Chondrocyte (in vitro differentiated cells): Measurements from ENCODE around the gene AHSG. TPM values are rescaled to one million over a fixed set of nuclear protein-coding genes. Genes with fewer than 3 reads are reported as not detected.
"Not testable (repeated sequence)": the region's sequence is repeated elsewhere in the genome, so short reads cannot be mapped to it uniquely, and the experiment has no call there.

Experiments used
- DNase-seq: peaks from one replicate; pipeline ENCODE4 v3.0.0; 2021; ENCODE audit warnings: mixed read lengths, low spot score
- H3K27ac Mint-ChIP-seq: one replicate; pipeline ENCODE4 v1.8.0; 2021; ENCODE audit warnings: mild to moderate bottlenecking, moderate library complexity, mixed read lengths; ENCODE audit not compliant: unreplicated experiment
- H3K27me3 Mint-ChIP-seq: 2 replicates; pipeline ENCODE4 v1.8.0; 2021; ENCODE audit warnings: low read depth, mixed read lengths
- H3K36me3 Mint-ChIP-seq: 2 replicates; pipeline ENCODE4 v1.8.0; 2021; ENCODE audit warnings: low read depth, mixed read lengths
- H3K4me1 Mint-ChIP-seq: 2 replicates; pipeline ENCODE4 v1.8.0; 2021; ENCODE audit warnings: low read depth, mild to moderate bottlenecking, mixed read lengths
- H3K4me3 Mint-ChIP-seq: one replicate; pipeline ENCODE4 v1.8.0; 2021; ENCODE audit warnings: mild to moderate bottlenecking, moderate library complexity, mixed read lengths; ENCODE audit not compliant: unreplicated experiment
- H3K9me3 Mint-ChIP-seq: 2 replicates; pipeline ENCODE4 v1.8.0; 2021; ENCODE audit warnings: low read depth, mixed read lengths
- total RNA-seq: library from RNA; stranded (reverse); gene quantifications from 3 replicates; pipeline ENCODE4 v1.2.1, GENCODE V29; 2021
- TF ChIP-seq, protein P1 (sequence below): fragments of 200-600 bp; sonication (generic); IDR thresholded peaks from 2 replicates; pipeline ENCODE4 v1.5.0; 2021; ENCODE audit warnings: antibody characterized with exemption, mild to moderate bottlenecking, moderate library complexity

The AHSG gene
- total RNA-seq, 1 donor from 2014 or later: not detected

DNA sequence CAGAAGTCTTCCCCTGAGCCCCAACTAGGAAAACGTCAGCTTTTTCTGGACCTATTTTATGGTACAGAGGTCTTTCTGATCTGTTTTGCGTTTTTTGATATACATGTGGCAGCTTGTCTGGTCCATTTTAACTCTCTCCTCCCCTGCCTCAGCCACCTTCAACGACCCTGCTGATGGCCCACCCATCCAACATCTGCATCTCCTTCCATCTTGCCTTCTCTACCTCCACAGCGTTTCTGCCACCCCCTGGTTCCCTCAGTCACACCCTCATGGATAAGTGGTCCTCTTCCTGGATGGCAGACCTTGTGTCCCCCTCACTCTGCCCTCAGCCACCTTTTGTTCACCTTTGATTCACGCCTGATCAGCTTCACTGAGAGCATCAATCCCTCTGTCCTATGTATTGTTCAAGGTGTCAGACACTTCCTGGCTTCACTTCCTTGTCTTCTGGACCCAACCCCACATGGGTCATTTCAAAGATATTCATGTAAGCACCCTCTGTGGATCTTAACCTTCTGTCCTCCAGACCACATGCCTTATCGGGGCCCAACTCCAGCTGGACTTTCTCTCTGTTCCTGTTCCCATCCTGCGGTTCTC is 13.5 kb downstream of the AHSG start:
- Mint-ChIP-seq H3K27me3 (peaks cover 33% of the 10 kb centered on the region), H3K9me3 (no peaks in the 10 kb centered on the region), H3K36me3 (no peaks in the 10 kb centered on the region), H3K27ac (no peak overlapping the region), H3K4me3 (no peak overlapping the region), H3K4me1 (no peaks in the 10 kb centered on the region)
- DNase-seq: no peak
- TF ChIP-seq, protein P1, sequence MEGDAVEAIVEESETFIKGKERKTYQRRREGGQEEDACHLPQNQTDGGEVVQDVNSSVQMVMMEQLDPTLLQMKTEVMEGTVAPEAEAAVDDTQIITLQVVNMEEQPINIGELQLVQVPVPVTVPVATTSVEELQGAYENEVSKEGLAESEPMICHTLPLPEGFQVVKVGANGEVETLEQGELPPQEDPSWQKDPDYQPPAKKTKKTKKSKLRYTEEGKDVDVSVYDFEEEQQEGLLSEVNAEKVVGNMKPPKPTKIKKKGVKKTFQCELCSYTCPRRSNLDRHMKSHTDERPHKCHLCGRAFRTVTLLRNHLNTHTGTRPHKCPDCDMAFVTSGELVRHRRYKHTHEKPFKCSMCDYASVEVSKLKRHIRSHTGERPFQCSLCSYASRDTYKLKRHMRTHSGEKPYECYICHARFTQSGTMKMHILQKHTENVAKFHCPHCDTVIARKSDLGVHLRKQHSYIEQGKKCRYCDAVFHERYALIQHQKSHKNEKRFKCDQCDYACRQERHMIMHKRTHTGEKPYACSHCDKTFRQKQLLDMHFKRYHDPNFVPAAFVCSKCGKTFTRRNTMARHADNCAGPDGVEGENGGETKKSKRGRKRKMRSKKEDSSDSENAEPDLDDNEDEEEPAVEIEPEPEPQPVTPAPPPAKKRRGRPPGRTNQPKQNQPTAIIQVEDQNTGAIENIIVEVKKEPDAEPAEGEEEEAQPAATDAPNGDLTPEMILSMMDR: no peak

DNA sequence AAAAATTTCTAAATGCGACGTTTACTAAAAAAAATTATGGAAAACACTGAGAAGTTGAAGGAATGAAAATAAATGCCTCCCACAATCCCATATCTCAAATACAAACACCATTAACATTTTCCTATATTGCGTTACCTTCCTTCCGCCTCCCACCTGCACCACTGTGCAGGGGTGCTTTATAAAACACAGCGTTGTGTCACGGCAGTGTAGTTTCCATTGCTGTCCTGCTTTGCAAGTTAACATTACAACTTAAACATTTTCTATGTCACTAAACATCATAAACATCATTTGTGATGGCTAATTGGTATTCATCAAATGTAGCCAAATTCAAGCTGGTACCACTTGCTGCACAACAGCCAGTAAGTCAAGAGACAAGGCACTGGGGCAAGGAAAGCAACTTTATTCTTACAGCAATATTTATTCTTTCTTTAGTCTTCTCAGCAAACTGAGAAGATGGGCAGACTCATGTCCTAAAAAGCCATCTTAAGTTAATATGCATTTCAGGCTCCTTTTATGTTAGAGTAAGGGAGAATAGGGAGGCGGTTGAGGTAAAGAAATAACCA is 15.1 kb downstream of the AHSG start:
- no peak for DNase-seq
- H3K27me3 Mint-ChIP-seq: peaks cover 23% of the 10 kb centered on the region
- no peaks in the 10 kb centered on the region for H3K4me1 Mint-ChIP-seq
- TF ChIP-seq, protein P1: no peak
- H3K27ac Mint-ChIP-seq: no peak overlapping the region
- H3K9me3 Mint-ChIP-seq: no peaks in the 10 kb centered on the region
- H3K36me3 Mint-ChIP-seq: no peaks in the 10 kb centered on the region
- H3K4me3 Mint-ChIP-seq: no peak overlapping the region

- Mint-ChIP-seq H3K4me3 (no peak overlapping the region), H3K27me3 (peaks cover 20% of the 10 kb centered on the region), H3K9me3 (no peaks in the 10 kb centered on the region), H3K27ac (no peak overlapping the region), H3K4me1 (no peaks in the 10 kb centered on the region), H3K36me3 (no peaks in the 10 kb centered on the region)
- TF ChIP-seq, protein P1: no peak
- DNase-seq: no peak
Observed at GRCh38 chr3:186628756-186629155, 15.9 kb downstream of the AHSG start.

DNA sequence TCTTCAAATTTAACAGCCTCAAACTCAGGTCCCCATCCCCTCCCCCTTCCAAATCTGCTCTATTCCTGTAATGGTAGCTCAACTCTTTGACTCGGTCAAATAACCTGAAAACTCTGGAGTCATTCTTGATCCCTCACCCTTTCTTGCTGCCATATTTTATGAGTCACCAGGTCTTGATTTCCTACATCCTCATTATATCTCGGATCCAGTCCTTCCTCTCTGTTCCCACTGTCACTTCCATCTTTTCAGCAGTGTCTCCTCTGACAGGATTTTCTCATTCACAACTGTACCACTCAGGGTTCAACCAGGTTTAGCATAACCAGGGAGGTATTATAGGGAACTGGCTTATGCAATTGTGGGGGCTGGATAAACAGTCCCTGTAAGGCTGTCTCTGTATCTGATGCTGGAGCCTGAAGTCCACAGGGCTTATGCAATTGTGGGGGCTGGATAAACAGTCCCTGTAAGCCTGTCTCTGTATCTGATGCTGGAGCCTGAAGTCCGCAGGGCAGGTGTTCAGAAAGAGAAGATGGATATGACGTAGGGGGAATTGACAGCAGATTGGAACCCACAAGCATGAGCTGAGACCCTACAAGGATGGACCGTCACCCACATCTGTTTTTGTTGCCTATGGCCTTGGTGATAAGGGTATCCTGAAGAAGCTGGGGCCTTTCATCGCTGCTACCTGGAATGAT is 18.2 kb downstream of the AHSG start:
- TF ChIP-seq, protein P1: no peak
- Mint-ChIP-seq H3K4me3 (no peak overlapping the region), H3K9me3 (peaks cover 2% of the 10 kb centered on the region), H3K4me1 (no peaks in the 10 kb centered on the region), H3K27ac (no peak overlapping the region), H3K36me3 (no peaks in the 10 kb centered on the region), H3K27me3 (peaks cover 27% of the 10 kb centered on the region)
- DNase-seq: no peak

GRCh38 chr3:186633481-186633880 is 20.6 kb downstream of the AHSG start:
- Mint-ChIP-seq H3K36me3 (no peaks in the 10 kb centered on the region), H3K27me3 (peaks cover 34% of the 10 kb centered on the region), H3K4me3 (no peak overlapping the region), H3K4me1 (no peaks in the 10 kb centered on the region), H3K27ac (no peak overlapping the region), H3K9me3 (peaks cover 2% of the 10 kb centered on the region)
- no peak for DNase-seq
- TF ChIP-seq, protein P1: no peak

DNA sequence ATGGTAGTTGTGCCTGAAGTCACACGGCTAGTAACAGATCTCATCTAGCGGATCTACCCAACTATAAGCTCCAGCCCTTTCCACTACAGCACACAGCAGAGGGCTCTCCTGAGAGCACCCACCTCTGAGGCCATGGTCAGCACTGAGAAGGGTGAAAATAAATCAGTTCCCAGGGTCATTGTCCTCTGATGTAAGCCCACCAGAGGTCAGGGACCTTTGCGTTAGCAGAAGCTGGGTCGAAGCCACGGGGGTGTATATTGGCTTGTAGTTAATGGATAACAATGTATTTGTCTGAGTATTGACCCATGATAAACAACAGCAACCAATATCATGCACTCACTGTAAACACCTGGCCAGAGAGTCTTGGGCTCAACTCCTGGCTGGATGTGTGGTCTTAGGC is 21.3 kb downstream of the AHSG start:
- H3K4me3 Mint-ChIP-seq, H3K27ac Mint-ChIP-seq, H3K9me3 Mint-ChIP-seq: not testable (repeated sequence)

More for the DNA sequence above, 21.3 kb downstream of the AHSG start:
- H3K4me1 Mint-ChIP-seq, H3K36me3 Mint-ChIP-seq, DNase-seq: not testable (repeated sequence)
- H3K27me3 Mint-ChIP-seq: peaks cover 33% of the 10 kb centered on the region
